Stimulated activated CD8-positive, alpha-beta memory T cell treated with anti-CD3 and anti-CD28 coated beads, Interleukin-15, amount 100 ng/mL, for 48 hours (primary cell): Measurements from ENCODE around the gene LMNTD1.
"Not testable (repeated sequence)": the region's sequence is repeated elsewhere in the genome, so short reads cannot be mapped to it uniquely, and the experiment has no call there.

Experiments used
- DNase-seq, 2 donors: peaks; one replicate each; pipeline ENCODE4 v3.0.0-alpha.2; 2020; ENCODE audit warnings: low read depth in 2 of 2

LMNTD1 gene

DNA sequence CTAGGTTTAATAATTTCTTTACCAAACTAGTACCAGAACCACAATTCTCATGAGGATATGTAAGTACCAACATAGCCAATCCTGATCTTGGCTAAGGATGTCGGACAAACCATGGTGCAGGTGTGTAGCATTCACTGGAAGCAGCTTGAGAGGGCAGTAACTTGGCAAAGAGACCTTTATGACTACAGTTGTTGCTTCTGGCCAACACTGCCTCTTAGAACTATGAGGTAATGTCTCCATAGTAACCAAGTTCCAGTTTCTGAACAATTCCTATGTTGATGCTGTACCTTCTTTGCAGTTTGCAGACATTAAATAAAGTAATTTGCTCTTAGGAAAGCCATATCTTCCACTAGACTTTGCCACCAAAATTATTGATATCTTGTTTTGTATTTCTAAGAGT lies at the start of gene LMNTD1:
TSS of gene LMNTD1 (minus strand) at position 186 of the 400 bp plus-strand sequence. CDS start 324 bp downstream, outside the sequence.
- DNase-seq, result no peak

DNA sequence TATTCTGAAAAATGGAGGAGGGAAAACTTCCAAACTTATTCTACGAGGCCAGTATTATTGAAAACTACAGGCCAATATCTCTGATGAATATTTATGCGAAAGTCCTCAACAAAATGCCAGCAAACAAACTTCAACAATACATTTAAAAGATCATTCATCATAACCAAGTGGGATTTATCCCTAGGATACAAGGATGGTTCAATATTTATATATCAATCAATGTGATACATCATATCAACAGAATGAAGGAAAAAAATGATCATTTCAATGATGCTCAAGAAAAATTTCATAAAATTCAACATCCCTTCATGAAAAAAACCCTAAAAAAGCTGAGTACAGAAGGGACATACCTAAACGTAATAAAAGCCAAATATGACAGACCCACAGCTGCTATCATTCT lies 45.9 kb upstream of the LMNTD1 start:
- DNase-seq, result no peak

- not testable (repeated sequence) for DNase-seq
Measured at GRCh38 chr12:25595496-25595895, 42.4 kb upstream of the LMNTD1 start.

DNA sequence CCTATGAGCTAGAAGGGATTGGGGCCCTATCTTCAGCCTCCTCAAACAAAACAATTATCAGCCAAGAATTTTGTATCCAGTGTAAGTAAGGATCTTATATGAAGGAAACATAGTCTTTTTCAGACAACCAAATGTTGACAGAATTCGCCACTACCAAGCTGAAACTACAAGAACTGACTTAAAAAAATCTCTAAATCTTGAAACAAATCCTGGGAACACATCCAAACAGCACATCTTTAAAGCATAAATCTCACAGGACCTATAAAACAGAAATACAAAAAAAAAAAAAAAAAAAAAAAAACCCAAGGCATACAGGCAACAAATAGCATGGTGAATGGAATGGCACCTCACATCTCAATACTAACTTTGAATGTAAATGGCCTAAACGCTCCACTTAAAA lies 41.3 kb upstream of the LMNTD1 start:
- DNase-seq, result no peak

GRCh38 chr12:25592725-25593495 lies 39.8 kb upstream of the LMNTD1 start:
- DNase-seq, result no peak

GRCh38 chr12:25591144-25591543 lies 38.1 kb upstream of the LMNTD1 start:
- DNase-seq, result no peak

- DNase-seq, result peak; percentile 32 to 34
Measured at GRCh38 chr12:25590011-25590721, 37.1 kb upstream of the LMNTD1 start.

DNA sequence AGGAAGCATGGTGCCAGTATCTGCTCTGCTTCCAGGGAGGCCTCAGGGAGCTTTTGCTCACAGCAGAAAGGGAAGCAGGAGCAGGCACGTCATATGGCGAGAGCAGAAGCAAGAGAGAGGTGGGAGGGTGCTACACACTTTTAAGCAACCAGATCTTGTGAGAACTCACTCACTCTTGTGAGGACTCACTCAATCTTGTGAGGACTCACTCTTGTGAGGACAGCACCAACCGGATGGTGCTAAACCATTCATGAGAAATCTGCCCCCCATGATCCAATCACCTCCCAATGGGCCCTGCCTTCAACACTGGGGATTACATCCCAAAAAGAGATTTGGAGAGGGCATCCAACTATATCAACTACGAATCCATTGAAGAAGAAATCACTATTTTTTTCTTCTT lies 34.3 kb upstream of the LMNTD1 start:
- no peak for DNase-seq

GRCh38 chr12:25585662-25586061 lies 32.6 kb upstream of the LMNTD1 start:
- no peak for DNase-seq

- no peak for DNase-seq
Measured at GRCh38 chr12:25585021-25585523, 32.0 kb upstream of the LMNTD1 start.

DNA sequence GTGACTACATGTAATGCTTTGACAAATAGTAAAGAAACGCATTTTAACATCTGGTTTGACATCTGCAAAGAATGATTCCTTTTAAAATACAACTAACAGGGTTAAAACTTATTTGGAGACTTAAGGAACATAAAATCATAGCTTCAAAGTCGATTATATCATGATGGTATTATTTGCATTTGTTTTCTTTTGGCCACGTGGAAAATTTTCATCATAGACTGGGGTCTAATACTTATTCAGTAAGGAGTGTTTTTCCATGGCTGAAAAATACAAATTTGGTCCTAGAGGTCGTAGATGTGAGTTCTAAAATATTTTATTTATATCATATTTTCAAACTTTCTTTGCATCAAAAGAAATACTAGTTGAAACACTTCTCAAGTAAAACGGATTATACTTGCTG lies 31.5 kb upstream of the LMNTD1 start:
- DNase-seq, result no peak

DNA sequence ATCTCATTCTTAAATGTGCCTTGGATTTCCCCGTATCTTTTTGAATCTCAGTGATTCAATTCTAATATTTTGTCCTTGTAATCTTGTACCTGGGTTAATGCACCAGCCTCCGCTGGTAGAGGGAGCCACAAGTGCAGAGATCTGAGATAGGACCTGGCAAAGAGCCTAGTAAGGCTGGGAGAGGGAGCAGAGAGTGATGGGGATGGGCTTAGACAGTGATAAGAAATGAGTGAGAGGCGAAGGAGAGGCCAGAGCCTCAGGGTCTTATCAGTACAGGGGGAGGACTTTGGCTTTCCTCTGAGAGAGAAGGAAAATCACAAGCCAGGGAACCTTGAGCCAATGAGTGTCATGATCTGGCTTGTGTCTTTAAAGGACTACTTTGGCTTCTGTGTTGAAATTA lies 30.5 kb upstream of the LMNTD1 start:
- no peak for DNase-seq

DNA sequence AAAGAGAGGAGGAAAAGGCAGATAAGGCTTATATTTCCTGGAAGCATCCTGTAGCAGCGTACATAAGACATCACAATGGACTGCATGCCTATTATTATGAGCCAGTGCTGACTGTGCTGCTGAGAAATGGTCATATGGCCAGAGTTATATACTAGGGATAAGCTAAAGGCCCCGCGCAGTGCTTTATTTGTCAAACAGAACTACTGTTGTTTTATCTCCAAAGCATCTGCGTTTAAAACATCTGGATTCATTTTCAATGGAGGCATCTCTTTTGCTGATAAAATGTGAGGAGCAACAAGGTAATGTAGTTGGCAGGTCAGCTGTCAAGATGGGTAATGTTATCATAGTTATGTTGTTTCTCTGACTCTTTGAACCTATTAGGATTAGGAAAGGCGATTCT lies 28.0 kb upstream of the LMNTD1 start:
- DNase-seq, result no peak

DNA sequence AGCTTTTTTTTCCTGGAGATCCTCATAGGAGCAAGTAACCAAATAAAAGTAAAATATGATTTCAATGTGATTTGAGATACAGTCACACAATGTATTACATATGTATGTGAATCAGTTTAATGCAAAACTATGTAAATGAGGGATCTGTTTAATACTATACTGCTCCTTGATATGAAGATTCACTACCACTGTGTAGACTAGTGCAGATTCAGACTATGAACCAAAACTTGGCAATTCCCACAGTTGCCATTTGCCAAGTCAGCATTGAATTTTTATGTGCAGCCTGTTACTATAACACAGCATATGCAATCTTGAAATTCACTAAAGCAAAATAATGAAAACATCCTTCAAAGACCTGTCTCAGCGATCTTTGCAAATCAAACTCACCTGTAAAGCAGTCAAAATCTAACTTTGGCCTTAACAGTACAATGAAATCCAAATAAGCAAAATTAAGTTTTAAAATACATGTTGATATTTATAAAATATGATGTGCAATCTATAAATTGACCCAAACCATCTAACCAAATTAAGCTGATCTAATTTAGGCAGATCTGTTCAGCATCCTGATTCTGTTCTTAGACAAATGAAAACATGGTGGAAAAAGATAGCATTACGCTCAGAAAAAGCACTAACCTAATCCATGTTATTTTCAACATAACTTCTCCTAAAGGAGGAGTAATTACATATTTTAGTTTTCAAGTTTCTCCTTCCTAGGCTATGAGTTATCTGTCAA lies 25.5 kb upstream of the LMNTD1 start:
- DNase-seq, result no peak

- no peak for DNase-seq
Measured at GRCh38 chr12:25574761-25575160, 21.7 kb upstream of the LMNTD1 start.

DNA sequence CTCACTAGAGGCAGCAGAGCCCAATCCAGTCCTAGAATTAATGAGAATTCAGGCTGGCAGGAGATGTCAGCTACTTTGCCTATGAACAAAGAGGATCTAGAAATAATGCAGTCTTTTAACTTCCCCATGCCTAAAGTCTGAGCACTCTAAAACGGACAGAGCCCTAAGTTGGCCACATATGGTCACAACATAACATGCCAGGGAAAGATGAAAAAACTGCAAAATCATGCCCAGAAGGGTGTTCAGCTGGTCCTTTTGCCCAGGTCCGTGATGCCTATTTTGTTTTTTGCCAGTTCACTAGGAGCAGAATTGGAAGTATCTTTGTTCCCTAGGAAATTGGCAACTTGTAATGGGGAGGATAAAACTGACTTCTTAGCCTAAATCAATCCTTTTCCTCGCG lies 20.3 kb upstream of the LMNTD1 start:
- no peak for DNase-seq

DNA sequence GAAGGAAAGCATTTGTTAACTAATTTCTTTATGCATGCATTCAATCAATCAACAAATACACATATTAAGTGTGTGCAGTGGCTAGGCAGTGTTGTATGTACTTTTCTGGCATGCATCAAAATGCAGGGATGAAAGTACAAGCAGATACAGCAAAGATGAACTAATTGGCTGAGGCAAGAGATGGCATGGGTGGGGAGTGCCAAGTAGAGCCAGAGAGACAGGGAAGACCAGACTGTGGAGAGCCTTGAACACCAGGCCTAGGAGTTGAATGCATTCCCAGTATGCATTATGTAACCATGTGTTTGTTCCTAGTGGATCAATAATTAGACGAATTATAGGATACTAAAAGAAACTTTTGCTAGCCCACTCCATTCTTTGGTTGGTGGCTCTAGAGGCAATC lies 17.3 kb upstream of the LMNTD1 start:
- DNase-seq, result no peak

DNA sequence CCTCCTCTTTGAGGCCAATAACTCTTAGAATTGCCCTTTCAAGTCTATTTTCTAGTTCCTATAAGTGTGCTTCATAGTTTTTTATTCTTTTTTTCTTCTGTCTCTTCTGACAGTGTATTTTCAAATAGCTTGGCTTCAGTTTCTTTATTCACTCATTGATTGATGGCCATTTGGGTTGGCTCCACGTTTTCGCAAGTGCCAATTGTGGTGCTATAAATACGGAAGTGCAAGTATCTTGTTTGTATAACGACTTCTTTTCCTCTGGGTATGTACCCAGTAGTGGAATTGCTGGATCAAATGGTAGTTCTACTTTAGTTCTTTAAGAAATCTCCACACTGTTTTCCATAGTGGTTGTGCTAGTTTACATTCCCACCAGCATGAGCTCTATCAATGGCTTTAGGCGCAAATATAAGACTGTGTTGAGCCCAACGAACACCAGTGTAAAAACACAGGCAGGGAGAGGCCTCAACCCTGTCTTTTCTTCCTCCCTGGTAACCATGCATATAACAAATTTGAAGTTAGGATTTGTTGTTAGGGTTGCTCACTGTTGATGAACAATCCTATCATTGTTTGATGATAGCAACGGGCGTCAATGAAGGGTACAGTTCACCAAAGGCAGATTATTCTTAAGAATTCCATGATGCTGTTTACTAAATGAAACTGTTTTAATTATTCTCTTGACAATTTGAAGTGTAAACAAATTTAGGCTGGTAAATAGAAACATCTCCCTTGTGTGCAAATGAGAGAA lies 13.3 kb upstream of the LMNTD1 start:
- DNase-seq, result no peak

DNA sequence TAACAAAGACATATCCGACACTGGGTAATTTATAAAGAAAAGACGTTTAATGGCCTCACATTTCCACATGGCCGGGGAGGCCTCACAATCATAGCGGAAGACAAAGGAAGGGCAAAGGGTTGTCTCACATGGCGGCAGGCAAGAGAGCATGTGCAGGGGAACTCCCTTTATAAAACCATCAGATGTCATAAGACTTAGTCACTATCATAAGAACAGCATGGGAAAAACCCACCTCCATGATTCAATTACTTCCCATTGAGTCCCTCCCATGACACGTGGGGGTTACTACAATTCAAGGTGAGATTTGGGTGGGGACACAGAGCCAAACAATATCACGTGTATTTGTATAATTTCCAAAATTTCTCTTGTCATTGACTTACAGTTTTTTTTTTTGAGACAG lies 5.5 kb upstream of the LMNTD1 start:
- no peak for DNase-seq

DNA sequence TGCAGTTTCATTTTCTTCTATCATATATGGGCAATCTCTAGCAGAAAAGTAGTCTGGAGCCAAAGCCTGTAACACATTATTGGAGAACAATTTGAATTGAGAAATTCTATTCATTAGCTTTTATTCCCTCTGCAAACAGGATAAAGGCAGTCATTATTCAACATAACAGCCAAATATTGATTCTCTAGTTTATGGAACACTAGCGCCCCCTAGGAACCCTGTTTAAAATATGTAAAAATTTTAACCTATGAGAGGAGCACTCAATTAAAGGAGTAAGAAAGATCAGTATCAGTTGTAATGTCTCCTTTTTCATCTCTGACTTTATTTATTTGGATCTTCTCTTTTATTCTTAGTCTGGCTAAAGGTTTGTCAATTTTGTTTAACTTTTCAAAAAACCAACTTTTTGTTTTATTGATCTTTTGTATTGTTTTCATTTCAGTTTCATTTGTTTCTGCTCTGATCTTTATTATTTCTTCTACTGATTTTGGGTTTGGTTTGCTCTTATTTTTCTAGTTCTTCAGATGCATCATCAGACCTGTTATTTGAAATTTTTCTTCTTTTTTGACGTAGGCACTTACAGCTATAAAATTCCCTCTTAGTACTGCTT lies 4.8 kb upstream of the LMNTD1 start:
- DNase-seq, result no peak

- no peak for DNase-seq
Measured at GRCh38 chr12:25556153-25556552, 3.1 kb upstream of the LMNTD1 start.
